Stomach (tissue), 9 donors: ENCODE measurements around the gene RHBDD2. TPM values are rescaled to one million over a fixed set of nuclear protein-coding genes. Genes with fewer than 3 reads are reported as not detected.

Experiments
- DNase-seq, 2 donors: peaks; one replicate each; pipeline versions ENCODE4 v3.0.0 to v3.0.0-alpha.2; 2013 to 2019
- H3K27ac ChIP-seq, 5 donors: fragments of 200-600 bp in 4 of 5; sonication (generic) in 4 of 5; one replicate each; pipeline ENCODE4 v1.5.1; 2013 to 2019; ENCODE audit warnings: mild to moderate bottlenecking in 1 of 5, moderate library complexity in 1 of 5
- H3K27me3 ChIP-seq, 3 donors: fragments of 200-600 bp; sonication (generic); one replicate each; pipeline ENCODE4 v1.5.1; 2017 to 2019; ENCODE audit warnings: mixed run types in 1 of 3
- H3K36me3 ChIP-seq, 4 donors: fragments of 200-600 bp; sonication (generic); 1 replicate in 3 of 4; 2 replicates in 1 of 4; pipeline ENCODE4 v1.5.1; 2016 to 2019
- H3K4me1 ChIP-seq, 4 donors: fragments of 200-600 bp; sonication (generic); one replicate each; pipeline ENCODE4 v1.5.1; 2016 to 2019
- H3K4me3 ChIP-seq, 4 donors: fragments of 200-600 bp; sonication (generic) in 3 of 4; one replicate each; pipeline ENCODE4 v1.5.1; 2016 to 2019; ENCODE audit warnings: mild to moderate bottlenecking in 1 of 4
- H3K9me3 ChIP-seq, 4 donors: fragments of 200-600 bp; sonication (generic); one replicate each; pipeline ENCODE4 v1.5.1; 2016 to 2019
- CTCF ChIP-seq, 7 experiments: fragments of 450-650 bp in 4 of 7; fragments of 200-600 bp in 3 of 7; sonication (generic) in 3 of 7; IDR thresholded peaks; one replicate each; pipeline ENCODE4 v1.5.1; 2016 to 2019; ENCODE audit warnings: antibody characterized with exemption in 7 of 7, control low read depth in 2 of 7, mild to moderate bottlenecking in 1 of 7
- EP300 ChIP-seq: sonication (generic); formaldehyde crosslinking; IDR thresholded peaks from one replicate; pipeline ENCODE4 v1.6.1; 2017; ENCODE audit warnings: antibody characterized with exemption
- POLR2A ChIP-seq, 4 donors: fragments of 450-650 bp; IDR thresholded peaks; one replicate each; pipeline ENCODE4 v1.6.1; 2016; ENCODE audit warnings: antibody characterized with exemption in 4 of 4, control low read depth in 2 of 4, mild to moderate bottlenecking in 1 of 4, moderate library complexity in 1 of 4
- POLR2AphosphoS5 ChIP-seq, 3 donors: sonication (generic); formaldehyde crosslinking; IDR thresholded peaks; one replicate each; pipeline ENCODE4 v1.6.1; 2016; ENCODE audit warnings: antibody characterized with exemption in 3 of 3
- WGBS, 5 donors: extraction: QIAGEN DNeasy Blood & Tissue Kit in 3 of 5; methylation state at CpG; one replicate each; pipeline versions ENCODE4 v1.1.5 to v1.1.7; 2013 to 2018; 5-methylcytosine and 5-hydroxymethylcytosine counted together
- intact Hi-C: fragments of 100-400 bp; cut with DNase I; formaldehyde crosslinking; loops from one replicate; pipeline ENCODE4 v1.15.1; 2023; ENCODE audit warnings: low total_unique reads
- polyA plus RNA-seq, 3 donors: library from polyadenylated mRNA; stranded (reverse); fragments of 200-250 nt; gene quantifications; one replicate each; pipeline ENCODE4 v1.2.3, GENCODE V29; 2013
- total RNA-seq, 5 donors: library from RNA; depleted of rRNA; stranded (reverse); fragments of >200 nt; gene quantifications; one replicate each; pipeline versions ENCODE4 v1.1.0 to v1.2.3, GENCODE V29; 2014 to 2016
- donor health status: healthy with polysubstance abuse.
- donor health status: Bipolar disorder and iron deficiency.
- donor health status: healthy.

RHBDD2 gene
- total and polyA plus RNA-seq, 8 donors, result 15.8 to 95.9 (median 45.5) TPM

DNA sequence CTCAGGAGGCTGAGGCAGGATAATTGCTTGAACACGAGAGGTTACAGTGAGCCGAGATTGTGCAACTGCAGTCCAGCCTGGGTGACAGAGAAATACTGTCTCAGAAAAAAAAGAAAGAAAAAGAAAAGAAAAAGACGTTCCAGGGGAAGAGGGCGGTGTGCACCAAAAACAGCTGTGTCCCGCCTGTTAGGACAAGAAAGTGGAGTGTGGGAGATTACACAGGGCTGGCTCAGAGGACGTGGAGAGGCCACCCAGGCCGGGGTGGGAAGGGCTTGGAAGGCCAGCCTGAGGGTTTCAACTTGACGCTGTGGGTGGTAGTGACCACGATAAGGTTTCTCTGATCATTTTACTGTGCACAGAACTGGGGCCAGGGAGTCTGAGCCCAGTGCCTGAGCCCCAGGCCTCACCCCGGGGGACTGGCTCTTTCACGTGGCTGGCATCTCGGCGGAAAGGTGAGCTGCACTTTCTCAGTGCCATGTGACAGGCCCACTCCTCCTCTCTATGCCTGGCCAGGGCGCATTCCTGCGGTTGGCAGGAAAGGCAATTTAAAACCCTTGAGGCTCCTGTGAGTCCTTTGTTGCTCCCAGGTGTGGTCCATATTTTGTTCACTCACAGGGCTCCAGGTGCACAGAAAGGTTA, 13.9 kb downstream of the RHBDD2 start:
- Histone ChIP-seq H3K36me3 (peaks cover 0 to 21% (median 13%) of the 10 kb centered on the region in 4 donors), H3K9me3 (no peaks in the 10 kb centered on the region)

DNA sequence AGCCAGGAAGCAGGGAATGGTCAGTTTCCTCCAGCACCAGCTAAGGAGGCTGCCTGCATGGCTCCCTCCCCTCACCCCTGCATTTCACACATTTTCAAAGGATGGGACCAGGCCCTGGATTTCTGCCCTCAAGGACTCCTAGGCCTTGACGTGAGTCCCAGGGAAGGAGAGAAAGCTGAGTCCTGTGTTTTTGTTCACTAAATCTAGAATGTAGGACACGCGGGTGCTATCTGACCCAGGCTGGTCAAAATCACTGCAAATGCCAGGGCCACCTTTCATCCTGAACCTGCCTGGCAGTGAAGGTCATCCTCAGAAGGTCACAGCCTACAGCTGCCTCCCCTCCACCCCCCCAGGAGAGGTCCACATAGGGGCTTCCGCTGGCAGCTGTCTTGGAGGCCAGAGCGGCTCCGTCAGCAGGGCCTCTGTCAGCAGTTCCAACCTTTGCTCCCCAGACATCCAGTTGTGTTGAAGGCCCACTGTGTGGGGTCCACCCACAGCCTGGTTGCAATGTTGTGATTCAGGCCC, 18.0 kb downstream of the RHBDD2 start:
- peaks cover 0 to 11% (median 5%) of the 10 kb centered on the region in 4 donors for H3K4me1 ChIP-seq
- no peaks in the 10 kb centered on the region for H3K36me3 ChIP-seq
- no peak for DNase-seq
- H3K4me3 ChIP-seq, result no peak overlapping the region
- H3K27me3 ChIP-seq, result no peaks in the 10 kb centered on the region
- H3K9me3 ChIP-seq, result no peaks in the 10 kb centered on the region
- intact Hi-C loops, result no loop called here
- TF ChIP-seq POLR2AphosphoS5 (IDR thresholded peaks at IDR 0.05) (no peak), EP300 (no peak), CTCF (IDR thresholded peaks at IDR 0.05) (no peak), POLR2A (IDR thresholded peaks at IDR 0.05) (no peak)
- 83 to 94% (median 88%) methylated on average over 3 to 6 of the region's 6 CpGs for WGBS, 5 donors
- no peak overlapping the region for H3K27ac ChIP-seq

More for the DNA sequence above, 13.9 kb downstream of the RHBDD2 start:
- intact Hi-C loops, result no loop called here
- peak overlapping the region in 2 of 5 donors; percentile 16 to 29 for H3K27ac ChIP-seq
- 52 to 61% (median 53%) methylated on average over 14 to 15 of the region's 15 CpGs for WGBS, 5 donors
- no peak overlapping the region for H3K4me3 ChIP-seq
- DNase-seq, result peak; percentile 28 to 78
- no peak for TF ChIP-seq EP300
- TF ChIP-seq CTCF (IDR thresholded peaks at IDR 0.05), result no peak
- TF ChIP-seq POLR2A (IDR thresholded peaks at IDR 0.05), result no peak
- no peak for TF ChIP-seq POLR2AphosphoS5 (IDR thresholded peaks at IDR 0.05)
- peaks cover 0 to 23% (median 9%) of the 10 kb centered on the region in 4 donors for H3K4me1 ChIP-seq
- H3K27me3 ChIP-seq, result no peaks in the 10 kb centered on the region

- no peaks in the 10 kb centered on the region for H3K36me3 ChIP-seq
- no peak overlapping the region for H3K4me3 ChIP-seq
- no peak for DNase-seq
- TF ChIP-seq EP300 (no peak), POLR2AphosphoS5 (IDR thresholded peaks at IDR 0.05) (no peak), POLR2A (IDR thresholded peaks at IDR 0.05) (no peak), CTCF (IDR thresholded peaks at IDR 0.05) (no peak)
- H3K27ac ChIP-seq, result no peak overlapping the region
- WGBS, 5 donors, result 86 to 93% (median 90%) methylated on average over 8 to 9 of the region's 9 CpGs
- intact Hi-C loops, result loop anchor here (10.0 kb wide), 1 partner anchor 64 kb away; no protein-coding TSS in a partner anchor
- no peaks in the 10 kb centered on the region for H3K27me3 ChIP-seq
- peaks cover 0 to 4% (median 0%) of the 10 kb centered on the region in 4 donors for H3K4me1 ChIP-seq
- H3K9me3 ChIP-seq, result no peaks in the 10 kb centered on the region
Observed at GRCh38 chr7:75900617-75901315, 21.9 kb downstream of the RHBDD2 start.

DNA sequence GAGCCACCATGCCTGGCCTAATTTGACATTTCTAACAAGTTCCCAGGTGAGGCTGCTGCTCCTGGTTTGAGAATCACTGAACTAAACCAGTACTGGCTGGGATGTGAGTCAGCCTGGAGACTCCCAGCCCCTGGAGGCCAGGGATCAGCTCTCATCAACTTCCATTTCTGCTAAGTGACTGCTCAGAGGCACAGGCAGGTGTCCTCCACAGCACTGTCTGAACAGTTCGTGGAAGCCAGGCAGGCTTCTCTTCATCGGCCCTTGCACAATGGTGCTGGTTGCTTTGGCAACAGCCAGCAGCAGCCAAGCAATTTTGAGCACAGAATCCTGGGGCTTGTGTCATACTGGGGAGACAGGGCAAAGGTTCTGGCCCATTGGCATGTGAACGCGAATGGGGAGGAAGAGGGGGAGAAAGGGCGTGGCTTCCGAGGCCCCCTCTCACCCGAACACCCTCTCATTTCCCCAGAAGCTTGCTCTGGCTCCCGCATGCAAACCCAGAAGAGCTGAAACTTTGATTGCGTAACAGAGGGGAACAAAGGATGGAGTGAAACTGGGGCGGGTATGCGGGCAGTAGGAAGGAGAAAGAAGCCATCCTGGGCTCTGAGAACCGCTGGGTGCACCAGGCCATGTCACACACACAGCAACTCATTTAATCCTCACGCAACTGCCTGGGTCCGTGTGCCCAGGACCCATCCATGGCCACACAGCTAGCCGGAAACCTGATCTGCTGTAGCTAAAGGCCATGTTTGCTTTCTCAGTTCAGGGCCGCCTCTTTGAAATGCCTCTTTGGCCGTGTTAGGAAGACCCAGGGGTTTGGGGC, 27.2 kb downstream of the RHBDD2 start:
- Histone ChIP-seq H3K4me1 (peaks cover 0 to 12% (median 3%) of the 10 kb centered on the region in 4 donors), H3K27ac (peak overlapping the region in 4 of 5 donors; percentile 30 to 75 (median 58)), H3K4me3 (no peak overlapping the region), H3K36me3 (no peaks in the 10 kb centered on the region), H3K9me3 (no peaks in the 10 kb centered on the region), H3K27me3 (no peaks in the 10 kb centered on the region)
- peak; percentile 58 to 67 for DNase-seq
- no peak for TF ChIP-seq POLR2A (IDR thresholded peaks at IDR 0.05)
- TF ChIP-seq CTCF (IDR thresholded peaks at IDR 0.05), result no peak
- TF ChIP-seq POLR2AphosphoS5 (IDR thresholded peaks at IDR 0.05), result peak in 2 of 3 donors; percentile 36 to 57
- TF ChIP-seq EP300, result no peak
- intact Hi-C loops, result loop anchor here (10.0 kb wide), 1 partner anchor 59 kb away; no protein-coding TSS in a partner anchor
- 22 to 27% (median 25%) methylated on average over 17 of the region's 17 CpGs for WGBS, 5 donors
